Thyroid gland (tissue), 4 donors: ENCODE measurements around the gene PTPRU. TPM values are rescaled to one million over a fixed set of nuclear protein-coding genes. Genes with fewer than 3 reads are reported as not detected.
A peak's percentile ranks its signal among the peaks of the same experiment; 100 is the strongest.
"Not testable (repeated sequence)": the region's sequence is repeated elsewhere in the genome, so short reads cannot be mapped to it uniquely, and the experiment has no call there.

Source experiments
- DNase-seq, 2 donors: peaks; one replicate each; pipeline ENCODE4 v3.0.0-alpha.2; 2019
- H3K27ac ChIP-seq, 3 donors: fragments of 200-600 bp; sonication (generic); 1 replicate in 2 of 3; 2 replicates in 1 of 3; pipeline ENCODE4 v1.5.1; 2016 to 2019; ENCODE audit warnings: mild to moderate bottlenecking in 1 of 3, moderate library complexity in 1 of 3
- H3K27me3 ChIP-seq: fragments of 200-600 bp; sonication (generic); one replicate; pipeline ENCODE4 v1.5.1; 2019
- H3K36me3 ChIP-seq, 2 donors: fragments of 200-600 bp; sonication (generic); one replicate each; pipeline ENCODE4 v1.5.1; 2016 to 2019
- H3K4me1 ChIP-seq, 2 donors: fragments of 200-600 bp; sonication (generic); one replicate each; pipeline ENCODE4 v1.5.1; 2017 to 2019
- H3K4me3 ChIP-seq, 3 donors: fragments of 200-600 bp; sonication (generic); replicated peaks in 1 of 3; 1 replicate in 2 of 3; 2 replicates in 1 of 3; pipeline ENCODE4 v1.5.1; 2016; ENCODE audit warnings: mild to moderate bottlenecking in 1 of 3
- H3K9me3 ChIP-seq: fragments of 200-600 bp; sonication (generic); one replicate; pipeline ENCODE4 v1.5.1; 2017
- POLR2A ChIP-seq, 2 donors: fragments of 450-650 bp; IDR thresholded peaks; one replicate each; pipeline ENCODE4 v1.6.1; 2017; ENCODE audit warnings: antibody characterized with exemption in 2 of 2, mild to moderate bottlenecking in 2 of 2, moderate library complexity in 1 of 2
- WGBS, 2 donors: methylation state at CpG; one replicate each; pipeline ENCODE4 v1.1.5; 2017; 5-methylcytosine and 5-hydroxymethylcytosine counted together
- intact Hi-C: fragments of 100-400 bp; cut with DNase I; formaldehyde crosslinking; loops from one replicate; pipeline ENCODE4 v1.15.1; 2023
- total RNA-seq, 4 donors: library from RNA; depleted of rRNA; stranded (reverse); fragments of >200 nt; gene quantifications; one replicate each; pipeline ENCODE4 v1.2.3, GENCODE V29; 2016
- TF ChIP-seq, protein P1 (sequence below), 6 experiments: fragments of 200-600 bp in 3 of 6; fragments of 450-650 bp in 3 of 6; sonication (generic) in 3 of 6; IDR thresholded peaks; one replicate each; pipeline ENCODE4 v1.5.1; 2016 to 2019; ENCODE audit warnings: antibody characterized with exemption in 6 of 6, mild to moderate bottlenecking in 2 of 6, inconsistent platforms in 1 of 6, moderate library complexity in 1 of 6

Gene PTPRU
- total RNA-seq, 4 donors from 2014 or later = 12.4 to 30.0 (median 17.9) TPM

DNA sequence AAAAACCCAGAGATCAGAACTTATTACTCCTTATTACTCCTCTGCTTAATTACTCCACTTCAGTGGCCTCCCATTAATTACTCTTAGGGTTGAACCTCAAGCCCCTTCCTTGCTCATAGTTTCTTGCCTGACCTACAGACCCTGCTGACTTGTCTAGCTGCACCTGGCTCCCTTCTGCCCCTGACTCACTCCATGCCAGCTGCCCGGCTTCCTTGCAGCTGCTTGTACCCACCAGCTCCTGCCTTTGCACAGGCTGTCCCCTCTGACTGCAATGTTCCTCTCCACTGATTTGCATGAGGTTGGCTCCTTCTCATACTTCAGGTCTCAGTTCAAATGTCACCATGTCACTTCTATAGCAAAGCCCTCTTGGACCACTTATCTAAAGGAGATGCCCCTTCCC is 1.9 kb upstream of the PTPRU start:
- no peaks in the 10 kb centered on the region for H3K9me3 ChIP-seq
- H3K4me1 ChIP-seq = peaks cover 19 to 21% of the 10 kb centered on the region in 2 donors
- H3K4me3 ChIP-seq = no peak overlapping the region
- no peak overlapping the region for H3K27ac ChIP-seq
- no peaks in the 10 kb centered on the region for H3K36me3 ChIP-seq
- intact Hi-C loops = loop anchor here (10.0 kb wide), 2 partner anchors 870 to 1470 kb away; no protein-coding TSS in a partner anchor
- no peaks in the 10 kb centered on the region for H3K27me3 ChIP-seq
- DNase-seq = no peak
- no peak for TF ChIP-seq POLR2A (IDR thresholded peaks at IDR 0.05)
- TF ChIP-seq, protein P1, sequence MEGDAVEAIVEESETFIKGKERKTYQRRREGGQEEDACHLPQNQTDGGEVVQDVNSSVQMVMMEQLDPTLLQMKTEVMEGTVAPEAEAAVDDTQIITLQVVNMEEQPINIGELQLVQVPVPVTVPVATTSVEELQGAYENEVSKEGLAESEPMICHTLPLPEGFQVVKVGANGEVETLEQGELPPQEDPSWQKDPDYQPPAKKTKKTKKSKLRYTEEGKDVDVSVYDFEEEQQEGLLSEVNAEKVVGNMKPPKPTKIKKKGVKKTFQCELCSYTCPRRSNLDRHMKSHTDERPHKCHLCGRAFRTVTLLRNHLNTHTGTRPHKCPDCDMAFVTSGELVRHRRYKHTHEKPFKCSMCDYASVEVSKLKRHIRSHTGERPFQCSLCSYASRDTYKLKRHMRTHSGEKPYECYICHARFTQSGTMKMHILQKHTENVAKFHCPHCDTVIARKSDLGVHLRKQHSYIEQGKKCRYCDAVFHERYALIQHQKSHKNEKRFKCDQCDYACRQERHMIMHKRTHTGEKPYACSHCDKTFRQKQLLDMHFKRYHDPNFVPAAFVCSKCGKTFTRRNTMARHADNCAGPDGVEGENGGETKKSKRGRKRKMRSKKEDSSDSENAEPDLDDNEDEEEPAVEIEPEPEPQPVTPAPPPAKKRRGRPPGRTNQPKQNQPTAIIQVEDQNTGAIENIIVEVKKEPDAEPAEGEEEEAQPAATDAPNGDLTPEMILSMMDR (IDR thresholded peaks at IDR 0.05) = no peak
- 72 to 88% methylated on average over 1 of the region's 1 CpG for WGBS, 2 donors

- not testable (repeated sequence) for H3K36me3 ChIP-seq, DNase-seq, H3K9me3 ChIP-seq, H3K4me3 ChIP-seq, H3K27ac ChIP-seq, H3K27me3 ChIP-seq
- peaks cover 16 to 18% of the 10 kb centered on the region in 2 donors for H3K4me1 ChIP-seq
- 88 to 90% methylated on average over 9 of the region's 9 CpGs for WGBS, 2 donors
- intact Hi-C loops = loop anchor here (5.0 to 10.0 kb wide), 3 partner anchors 870 to 1470 kb away; no protein-coding TSS in a partner anchor
Observed at GRCh38 chr1:29234881-29235280, 1.4 kb upstream of the PTPRU start.

DNA sequence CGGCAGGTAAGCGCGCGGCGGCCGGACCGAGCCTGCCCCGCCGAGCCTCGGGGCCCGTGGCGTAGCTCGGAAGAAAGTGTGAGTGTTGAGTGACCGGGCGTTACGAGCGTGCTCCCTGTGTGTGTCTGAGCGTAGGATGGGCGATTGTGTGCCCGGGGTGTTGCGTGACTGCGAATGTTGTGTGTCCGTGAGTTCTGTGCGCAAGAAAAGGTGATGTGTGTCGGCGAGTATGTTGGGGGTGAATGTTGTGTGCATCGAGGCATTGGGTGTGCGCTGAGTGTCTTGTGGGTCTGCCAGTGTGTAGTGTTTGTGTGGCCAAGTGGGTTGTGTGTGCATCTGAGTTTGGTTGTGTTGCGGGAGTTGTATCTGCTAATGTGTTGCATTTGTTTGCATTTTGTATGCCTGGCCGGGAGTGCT is 398 bp downstream of the PTPRU start:
- 0 to 2% methylated on average over 11 to 23 of the region's 30 CpGs for WGBS, 2 donors
- Histone ChIP-seq H3K4me1 (peaks cover 11 to 16% of the 10 kb centered on the region in 2 donors), H3K27ac (no peak overlapping the region), H3K4me3 (peak overlapping the region; percentile 21 to 69 (median 54)), H3K27me3 (no peaks in the 10 kb centered on the region), H3K9me3 (no peaks in the 10 kb centered on the region), H3K36me3 (no peaks in the 10 kb centered on the region)
- TF ChIP-seq, protein P1 (IDR thresholded peaks at IDR 0.05) = no peak
- intact Hi-C loops = loop anchor here (5.0 to 10.0 kb wide), 3 partner anchors 868 to 1468 kb away; no protein-coding TSS in a partner anchor
- no peak for DNase-seq

DNA sequence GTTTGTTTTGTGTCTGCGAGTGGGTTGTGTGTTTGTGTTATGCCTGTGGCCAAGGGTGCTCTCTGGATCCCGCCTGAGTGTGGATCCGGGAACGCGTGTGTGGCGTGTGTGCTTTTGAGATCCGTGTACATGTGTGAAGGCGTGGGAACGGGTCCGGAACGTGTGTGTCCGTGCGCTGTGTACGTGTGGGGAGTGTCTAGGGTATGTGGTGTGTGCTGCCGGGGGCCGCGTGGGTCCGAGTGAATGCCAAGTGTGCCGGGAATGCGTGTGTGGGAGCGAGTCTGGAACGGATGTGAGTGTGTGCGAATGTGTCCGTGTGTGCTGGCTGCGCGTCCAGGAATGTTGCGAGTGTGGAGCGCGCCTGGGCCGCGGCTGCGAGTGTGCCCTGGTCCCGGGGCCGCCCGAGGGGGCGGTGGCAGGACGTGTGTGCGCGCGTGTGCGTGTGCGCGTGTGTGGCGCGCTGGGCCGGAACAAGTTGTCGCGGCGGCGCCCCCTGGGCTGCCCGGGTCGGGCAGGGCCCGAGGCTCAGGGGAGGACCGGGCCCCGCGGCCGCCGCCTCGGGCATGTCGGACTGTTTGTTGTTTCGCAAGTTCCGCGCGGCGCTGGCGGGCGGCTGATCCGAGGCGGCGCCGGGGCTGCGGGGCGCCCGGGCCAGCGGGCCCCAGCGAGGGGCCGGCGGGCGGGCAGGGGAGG is 953 bp downstream of the PTPRU start:
- Histone ChIP-seq H3K27ac (peak overlapping the region in 1 of 3 donors; percentile 37), H3K9me3 (no peaks in the 10 kb centered on the region), H3K27me3 (no peaks in the 10 kb centered on the region), H3K4me3 (peak overlapping the region in 2 of 3 donors; percentile 54 to 69), H3K36me3 (no peaks in the 10 kb centered on the region), H3K4me1 (peaks cover 11 to 16% of the 10 kb centered on the region in 2 donors)
- TF ChIP-seq POLR2A (IDR thresholded peaks at IDR 0.05) = no peak
- TF ChIP-seq, protein P1 (IDR thresholded peaks at IDR 0.05) = no peak
- DNase-seq = peak; percentile 46 to 50
- WGBS, 2 donors = 0 to 2% methylated on average over 18 to 27 of the region's 79 CpGs
- intact Hi-C loops = loop anchor here (5.0 to 10.0 kb wide), 3 partner anchors 868 to 1468 kb away; no protein-coding TSS in a partner anchor

DNA sequence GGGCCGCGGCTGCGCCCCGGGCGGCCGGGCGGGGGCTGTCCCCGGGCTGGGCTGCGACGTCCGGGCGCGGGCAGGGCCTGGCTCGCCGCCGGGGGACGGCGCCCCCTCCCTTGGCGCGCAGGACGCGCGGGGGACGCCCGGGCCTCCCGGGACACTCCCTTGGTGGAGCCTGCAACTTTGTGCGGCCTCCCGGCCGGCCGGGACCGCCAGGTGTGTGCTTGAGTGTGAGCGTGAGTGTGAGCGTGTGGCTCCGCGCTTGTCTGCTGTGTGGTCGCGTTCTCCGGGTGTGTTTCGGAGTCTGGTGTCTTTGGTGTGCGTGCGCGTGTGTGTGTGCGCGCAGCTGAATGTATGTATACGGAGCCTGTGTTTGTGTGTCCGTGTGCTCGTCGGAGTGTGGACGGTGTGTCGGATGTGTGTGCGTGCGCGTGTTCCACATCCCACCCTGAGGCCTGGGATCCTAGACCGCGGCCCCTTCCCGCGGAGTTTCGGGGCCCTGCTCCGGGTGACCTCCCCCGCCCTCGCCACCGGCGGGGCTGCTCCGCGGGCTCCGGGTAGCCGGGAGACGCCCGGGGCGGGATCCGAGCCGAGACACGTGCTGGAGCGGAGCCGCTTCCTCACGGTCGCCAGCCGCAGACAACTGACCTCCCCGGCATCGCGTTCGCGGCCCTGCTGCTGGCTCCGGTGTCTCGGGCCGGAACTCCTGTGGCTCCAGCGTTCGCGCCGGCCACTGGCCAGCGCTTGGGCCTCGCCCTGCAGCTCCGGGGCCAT is 1.7 kb downstream of the PTPRU start:
- H3K27me3 ChIP-seq = no peaks in the 10 kb centered on the region
- H3K4me1 ChIP-seq = peaks cover 11 to 16% of the 10 kb centered on the region in 2 donors
- intact Hi-C loops = loop anchor here (5.0 to 10.0 kb wide), 3 partner anchors 867 to 1467 kb away; no protein-coding TSS in a partner anchor
- H3K4me3 ChIP-seq = peak overlapping the region in 2 of 3 donors; percentile 20 to 32
- peak; percentile 39 to 49 for DNase-seq
- peak overlapping the region in 1 of 3 donors; percentile 53 for H3K27ac ChIP-seq
- no peaks in the 10 kb centered on the region for H3K36me3 ChIP-seq
- H3K9me3 ChIP-seq = no peaks in the 10 kb centered on the region
- TF ChIP-seq, protein P1 (IDR thresholded peaks at IDR 0.05) = no peak
- TF ChIP-seq POLR2A (IDR thresholded peaks at IDR 0.05) = no peak
- WGBS, 2 donors = 3 to 5% methylated on average over 26 to 39 of the region's 93 CpGs
